Astrocyte of the spinal cord (primary cell): ENCODE data around the gene HNMT.
A peak's percentile ranks its signal among the peaks of the same experiment; 100 is the strongest.

Experiments used
- DNase-seq: peaks from one replicate; pipeline ENCODE4 v3.0.0; 2011; ENCODE audit warnings: low read depth, low spot score
- H3K4me3 ChIP-seq: 2 replicates; pipeline ENCODE4 v1.5.1; 2011; ENCODE audit warnings: low read depth, mild to moderate bottlenecking, low read length, moderate library complexity
- CTCF ChIP-seq: IDR thresholded peaks from 2 replicates; pipeline ENCODE4 v1.5.1; 2012; ENCODE audit warnings: low read depth, mild to moderate bottlenecking, low read length, inconsistent platforms
- in situ Hi-C: cut with HindIII; loops from 2 replicates; pipeline ENCODE4 v1.10.0; 2017; ENCODE audit warnings: low sequenced_read_pairs

Gene HNMT

GRCh38 chr2:137938204-137938603 is 26.1 kb upstream of the HNMT start:
- no peak overlapping the region for H3K4me3 ChIP-seq
- DNase-seq: peak; percentile 73
- no peak for TF ChIP-seq CTCF
- in situ Hi-C loops: no loop called here

- H3K4me3 ChIP-seq: no peak overlapping the region
- DNase-seq: no peak
- in situ Hi-C loops: no loop called here
- TF ChIP-seq CTCF: no peak
Observed at GRCh38 chr2:137939026-137939425, 25.2 kb upstream of the HNMT start.

- in situ Hi-C loops: no loop called here
- H3K4me3 ChIP-seq: no peak overlapping the region
Observed at GRCh38 chr2:137940154-137940553, 24.1 kb upstream of the HNMT start.

GRCh38 chr2:137942037-137942832 is 22.0 kb upstream of the HNMT start:
- DNase-seq: no peak
- no peak overlapping the region for H3K4me3 ChIP-seq
- no peak for TF ChIP-seq CTCF
- in situ Hi-C loops: no loop called here

More at GRCh38 chr2:137940154-137940553, 24.1 kb upstream of the HNMT start:
- no peak for DNase-seq
- no peak for TF ChIP-seq CTCF

GRCh38 chr2:137942833-137943677 is 21.2 kb upstream of the HNMT start:
- in situ Hi-C loops: no loop called here
- no peak overlapping the region for H3K4me3 ChIP-seq
- DNase-seq: no peak
- TF ChIP-seq CTCF: no peak

GRCh38 chr2:137943678-137944347 is 20.5 kb upstream of the HNMT start:
- no peak for DNase-seq
- TF ChIP-seq CTCF: no peak
- in situ Hi-C loops: no loop called here
- H3K4me3 ChIP-seq: no peak overlapping the region
